NCI-H187 (cell line): Measurements from ENCODE around the gene MYL9.
"Not testable (repeated sequence)": the region's sequence is repeated elsewhere in the genome, so short reads cannot be mapped to it uniquely, and the experiment has no call there.

Experiments
- DNase-seq, 2 experiments: peaks; one replicate each; lab custom pipeline; 2025; lab: John Stamatoyannopoulos, UW

Gene MYL9

GRCh38 chr20:36541227-36541767 lies at the start of gene MYL9:
Gene MYL9 (plus strand): TSS chr20:36541519. CDS start chr20:36544885, 3,366 bp downstream.
- DNase-seq, result no peak

GRCh38 chr20:36491901-36492617 lies 49.3 kb upstream of the MYL9 start:
- no peak for DNase-seq

GRCh38 chr20:36493051-36493800 lies 48.1 kb upstream of the MYL9 start:
- no peak for DNase-seq

GRCh38 chr20:36493801-36494114 lies 47.6 kb upstream of the MYL9 start:
- DNase-seq, result no peak

GRCh38 chr20:36496707-36497669 lies 44.3 kb upstream of the MYL9 start:
- no peak for DNase-seq

GRCh38 chr20:36497856-36498255 lies 43.5 kb upstream of the MYL9 start:
- no peak for DNase-seq

GRCh38 chr20:36498386-36499179 lies 42.7 kb upstream of the MYL9 start:
- DNase-seq, result no peak

GRCh38 chr20:36499211-36499610 lies 42.1 kb upstream of the MYL9 start:
- DNase-seq, result no peak

GRCh38 chr20:36499723-36500501 lies 41.4 kb upstream of the MYL9 start:
- DNase-seq, result no peak

- no peak for DNase-seq
Observed at GRCh38 chr20:36501367-36502006, 39.8 kb upstream of the MYL9 start.

- no peak for DNase-seq
Observed at GRCh38 chr20:36504295-36504694, 37.0 kb upstream of the MYL9 start.

GRCh38 chr20:36506253-36506652 lies 35.1 kb upstream of the MYL9 start:
- DNase-seq, result no peak

GRCh38 chr20:36507746-36508145 lies 33.6 kb upstream of the MYL9 start:
- DNase-seq, result no peak

GRCh38 chr20:36519012-36519719 lies 22.2 kb upstream of the MYL9 start:
- no peak for DNase-seq

- DNase-seq, result no peak
Observed at GRCh38 chr20:36519944-36520343, 21.4 kb upstream of the MYL9 start.

- no peak for DNase-seq
Observed at GRCh38 chr20:36521526-36521925, 19.8 kb upstream of the MYL9 start.

- DNase-seq, result not testable (repeated sequence)
Observed at GRCh38 chr20:36522412-36522811, 18.9 kb upstream of the MYL9 start.

GRCh38 chr20:36523341-36523740 lies 18.0 kb upstream of the MYL9 start:
- no peak for DNase-seq

GRCh38 chr20:36525620-36526365 lies 15.5 kb upstream of the MYL9 start:
- no peak for DNase-seq
